Neuronal stem cell (in vitro differentiated cells): Measurements from ENCODE around the gene NCAN.

Experiments used
- DNase-seq: peaks from one replicate; pipeline ENCODE4 v3.0.0-alpha.2; 2013; ENCODE audit warnings: low spot score
- H2AFZ ChIP-seq: one replicate; pipeline ENCODE4 v1.6.1; 2013; ENCODE audit warnings: mild to moderate bottlenecking, low read length, inconsistent platforms
- H2AK5ac ChIP-seq: 2 replicates; pipeline ENCODE4 v1.6.1; 2013; ENCODE audit warnings: low read depth, mild to moderate bottlenecking, inconsistent platforms, low read length, moderate library complexity, mixed read lengths
- H2BK120ac ChIP-seq: 2 replicates; pipeline ENCODE4 v1.6.1; 2013; ENCODE audit warnings: low read depth, mild to moderate bottlenecking, inconsistent platforms, low read length, moderate library complexity, mixed read lengths
- H2BK12ac ChIP-seq: one replicate; pipeline ENCODE4 v1.6.1; 2013; ENCODE audit warnings: low read length, inconsistent platforms
- H2BK15ac ChIP-seq: 2 replicates; pipeline ENCODE4 v1.6.1; 2013; ENCODE audit warnings: mild to moderate bottlenecking, low read length, inconsistent platforms, mixed read lengths
- H2BK5ac ChIP-seq: one replicate; pipeline ENCODE4 v1.6.1; 2013; ENCODE audit warnings: inconsistent platforms, mild to moderate bottlenecking, low read length, moderate library complexity
- H3K14ac ChIP-seq: one replicate; pipeline ENCODE4 v1.6.1; 2013; ENCODE audit warnings: low read length, inconsistent platforms
- H3K18ac ChIP-seq: 2 replicates; pipeline ENCODE4 v1.6.1; 2013; ENCODE audit warnings: low read length, inconsistent platforms
- H3K23ac ChIP-seq: 2 replicates; pipeline ENCODE4 v1.6.1; 2013; ENCODE audit warnings: low read depth, mild to moderate bottlenecking, mixed read lengths, low read length, inconsistent platforms; ENCODE audit not compliant: poor library complexity
- H3K27ac ChIP-seq: replicated peaks from 3 replicates; pipeline ENCODE4 v1.5.1; 2013; ENCODE audit warnings: low read length, inconsistent platforms
- H3K27me3 ChIP-seq, 3 experiments: 2 replicates each; pipeline ENCODE4 v1.6.1; 2013; ENCODE audit warnings: low read length in 3 of 3, mild to moderate bottlenecking in 2 of 3, inconsistent platforms in 1 of 3, low read depth in 1 of 3, mixed read lengths in 1 of 3, moderate library complexity in 1 of 3; ENCODE audit not compliant: control insufficient read depth in 3 of 3, insufficient read depth in 3 of 3
- H3K36me3 ChIP-seq, 2 donors: replicated peaks in 1 of 2; 2 replicates each; pipeline ENCODE4 v1.6.1; 2013; ENCODE audit warnings: low read length in 2 of 2; ENCODE audit not compliant: control insufficient read depth in 2 of 2, insufficient read depth in 2 of 2
- H3K4ac ChIP-seq: 2 replicates; pipeline ENCODE4 v1.6.1; 2013; ENCODE audit warnings: inconsistent platforms, mild to moderate bottlenecking, low read length, moderate library complexity
- H3K4me1 ChIP-seq, 2 donors: 1 replicate in 1 of 2; 2 replicates in 1 of 2; pipeline ENCODE4 v1.6.1; 2013; ENCODE audit warnings: low read length in 2 of 2, low read depth in 1 of 2; ENCODE audit not compliant: control insufficient read depth in 2 of 2, insufficient read depth in 1 of 2
- H3K4me2 ChIP-seq: one replicate; pipeline ENCODE4 v1.6.1; 2013; ENCODE audit warnings: mild to moderate bottlenecking, low read length, inconsistent platforms; ENCODE audit not compliant: insufficient read depth, poor library complexity, severe bottlenecking
- H3K4me3 ChIP-seq, 2 donors: 2 replicates each; pipeline ENCODE4 v1.5.1; 2013; ENCODE audit warnings: low read length in 2 of 2, mild to moderate bottlenecking in 2 of 2, inconsistent platforms in 1 of 2, moderate library complexity in 1 of 2
- H3K79me1 ChIP-seq: one replicate; pipeline ENCODE4 v1.6.1; 2013; ENCODE audit warnings: low read depth, mild to moderate bottlenecking, inconsistent platforms, low read length, moderate library complexity
- H3K9ac ChIP-seq: one replicate; pipeline ENCODE4 v1.6.1; 2013; ENCODE audit warnings: mild to moderate bottlenecking, low read depth, low read length, inconsistent platforms; ENCODE audit not compliant: poor library complexity
- H3K9me3 ChIP-seq, 2 donors: replicated peaks in 1 of 2; 2 replicates each; pipeline versions ENCODE3 to v1.6.1; 2013; ENCODE audit warnings: low read length in 2 of 2, mild to moderate bottlenecking in 2 of 2, inconsistent platforms in 1 of 2, low read depth in 1 of 2, mixed read lengths in 1 of 2, moderate library complexity in 1 of 2; ENCODE audit not compliant: control insufficient read depth in 2 of 2, insufficient read depth in 1 of 2
- H4K8ac ChIP-seq: one replicate; pipeline ENCODE4 v1.6.1; 2013; ENCODE audit warnings: low read depth, mild to moderate bottlenecking, inconsistent platforms, low read length, moderate library complexity
- H4K91ac ChIP-seq: one replicate; pipeline ENCODE4 v1.6.1; 2013; ENCODE audit warnings: low read length, low read depth, mild to moderate bottlenecking, inconsistent platforms; ENCODE audit not compliant: poor library complexity
- WGBS, 2 donors: extraction: QIAGEN DNeasy Blood & Tissue Kit; methylation state at CpG; one replicate each; pipeline ENCODE4 v1.1.7; 2013; ENCODE audit warnings: missing lambda C conversion rate in 2 of 2, mixed read lengths in 1 of 2; ENCODE audit not compliant: insufficient read length in 2 of 2, insufficient replicate concordance in 1 of 2; ENCODE audit errors: extremely low coverage in 2 of 2; 5-methylcytosine and 5-hydroxymethylcytosine counted together

NCAN gene

GRCh38 chr19:19169236-19170052 lies 42.3 kb upstream of the NCAN start:
- Histone ChIP-seq H4K91ac (no peak overlapping the region), H4K8ac (no peak overlapping the region), H3K27ac (no peak overlapping the region), H2BK12ac (no peak overlapping the region), H2BK5ac (no peak overlapping the region), H3K18ac (no peak overlapping the region), H3K36me3 (no peaks in the 10 kb centered on the region), H3K23ac (peak overlapping the region; percentile 89), H3K9me3 (peaks cover 0 to 2% of the 10 kb centered on the region in 2 donors), H2AK5ac (no peak overlapping the region), H3K4me1 (peaks cover 0 to 13% of the 10 kb centered on the region in 2 donors), H3K27me3 (peaks cover 0 to 16% (median 0%) of the 10 kb centered on the region in 3 experiments), H3K9ac (peak overlapping the region; percentile 74), H3K79me1 (no peaks in the 10 kb centered on the region), H3K4me3 (peak overlapping the region in 1 of 2 donors; percentile 21), H3K4me2 (peak overlapping the region; percentile 67), H2BK120ac (no peak overlapping the region), H3K14ac (peak overlapping the region; percentile 44), H3K4ac (no peak overlapping the region), H2AFZ (no peak overlapping the region), H2BK15ac (no peak overlapping the region)
- no peak for DNase-seq
- WGBS, 2 donors, result no CpG with 5 or more reads among the region's 9 CpGs

GRCh38 chr19:19170053-19170872 lies 41.5 kb upstream of the NCAN start, which contains the start of gene MEF2B:
Gene MEF2B (minus strand): TSS chr19:19170263. CDS start chr19:19150735, 19,528 bp downstream.
- H3K4me3 ChIP-seq, result peak within 1 kb of the TSS in 1 of 2 donors; percentile 37
- no peak within 1 kb of the TSS for H2AFZ ChIP-seq
- H4K8ac ChIP-seq, result no peak within 1 kb of the TSS
- no peaks in the 10 kb centered on the region for H3K79me1 ChIP-seq
- no peaks in the 10 kb centered on the region for H3K36me3 ChIP-seq
- H3K4ac ChIP-seq, result no peak within 1 kb of the TSS
- DNase-seq, result peak; percentile 74
- H3K18ac ChIP-seq, result peak within 1 kb of the TSS; percentile 57
- no peak within 1 kb of the TSS for H4K91ac ChIP-seq
- peak within 1 kb of the TSS; percentile 67 for H3K4me2 ChIP-seq
- no peak within 1 kb of the TSS for H2AK5ac ChIP-seq
- H3K23ac ChIP-seq, result peak within 1 kb of the TSS; percentile 89
- H3K14ac ChIP-seq, result peak within 1 kb of the TSS; percentile 44
- H3K9me3 ChIP-seq, result peaks cover 0 to 2% of the 10 kb centered on the region in 2 donors
- no CpG with 5 or more reads among the region's 56 CpGs for WGBS, 2 donors
- H2BK12ac ChIP-seq, result no peak within 1 kb of the TSS
- no peak within 1 kb of the TSS for H2BK120ac ChIP-seq
- H3K4me1 ChIP-seq, result peaks cover 0 to 13% of the 10 kb centered on the region in 2 donors
- no peak within 1 kb of the TSS for H3K27ac ChIP-seq
- peak within 1 kb of the TSS; percentile 74 for H3K9ac ChIP-seq
- no peak within 1 kb of the TSS for H2BK15ac ChIP-seq
- no peak within 1 kb of the TSS for H2BK5ac ChIP-seq
- peaks cover 0 to 16% (median 0%) of the 10 kb centered on the region in 3 experiments for H3K27me3 ChIP-seq

- Histone ChIP-seq H2BK120ac (no peak overlapping the region), H3K9me3 (peaks cover 0 to 2% of the 10 kb centered on the region in 2 donors), H3K27me3 (peaks cover 0 to 16% (median 0%) of the 10 kb centered on the region in 3 experiments), H3K4me1 (peaks cover 0 to 13% of the 10 kb centered on the region in 2 donors), H2BK12ac (no peak overlapping the region), H3K79me1 (no peaks in the 10 kb centered on the region), H4K8ac (no peak overlapping the region), H4K91ac (no peak overlapping the region), H3K23ac (no peak overlapping the region), H3K4me3 (no peak overlapping the region), H2AFZ (no peak overlapping the region), H3K4me2 (no peak overlapping the region), H3K4ac (no peak overlapping the region), H2AK5ac (no peak overlapping the region), H3K14ac (no peak overlapping the region), H2BK5ac (no peak overlapping the region), H3K9ac (no peak overlapping the region), H3K36me3 (no peaks in the 10 kb centered on the region), H3K27ac (no peak overlapping the region), H3K18ac (no peak overlapping the region), H2BK15ac (no peak overlapping the region)
- DNase-seq, result no peak
- WGBS, 2 donors, result no CpG with 5 or more reads among the region's 6 CpGs
These were observed 40.7 kb upstream of the NCAN start for GRCh38 chr19:19170873-19171672.
